COLO668 (cell line): ENCODE data around the gene CRYBB3.
A peak's percentile ranks its signal among the peaks of the same experiment; 100 is the strongest.
"Not testable (repeated sequence)": the region's sequence is repeated elsewhere in the genome, so short reads cannot be mapped to it uniquely, and the experiment has no call there.

Experiments used
- DNase-seq: peaks from one replicate; lab custom pipeline; 2025; ENCODE audit not compliant: unreplicated experiment; lab: John Stamatoyannopoulos, UW

CRYBB3 gene

GRCh38 chr22:25204547-25204946, 4.9 kb downstream of the CRYBB3 start:
- not testable (repeated sequence) for DNase-seq

DNA sequence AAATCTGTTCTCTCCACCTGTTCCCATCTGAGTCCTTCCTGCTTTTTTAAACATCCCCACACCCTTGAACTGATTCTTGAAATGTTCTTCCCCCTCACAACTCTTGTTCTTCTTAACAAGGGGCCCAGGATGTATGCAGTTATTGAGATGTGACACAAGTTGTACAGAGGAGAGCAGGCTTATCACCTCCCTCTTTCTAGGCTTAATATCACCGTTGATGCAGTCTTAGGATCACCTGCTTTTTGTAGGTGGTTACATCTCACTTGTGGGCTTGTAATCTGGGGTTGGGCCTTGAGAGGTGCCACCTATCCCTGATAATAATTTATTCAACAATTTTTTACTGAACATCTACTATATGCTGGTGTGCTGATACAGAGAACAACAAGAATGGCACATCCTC, 6.2 kb downstream of the CRYBB3 start:
- DNase-seq = no peak

GRCh38 chr22:25206998-25207397, 7.3 kb downstream of the CRYBB3 start:
- DNase-seq = no peak

DNA sequence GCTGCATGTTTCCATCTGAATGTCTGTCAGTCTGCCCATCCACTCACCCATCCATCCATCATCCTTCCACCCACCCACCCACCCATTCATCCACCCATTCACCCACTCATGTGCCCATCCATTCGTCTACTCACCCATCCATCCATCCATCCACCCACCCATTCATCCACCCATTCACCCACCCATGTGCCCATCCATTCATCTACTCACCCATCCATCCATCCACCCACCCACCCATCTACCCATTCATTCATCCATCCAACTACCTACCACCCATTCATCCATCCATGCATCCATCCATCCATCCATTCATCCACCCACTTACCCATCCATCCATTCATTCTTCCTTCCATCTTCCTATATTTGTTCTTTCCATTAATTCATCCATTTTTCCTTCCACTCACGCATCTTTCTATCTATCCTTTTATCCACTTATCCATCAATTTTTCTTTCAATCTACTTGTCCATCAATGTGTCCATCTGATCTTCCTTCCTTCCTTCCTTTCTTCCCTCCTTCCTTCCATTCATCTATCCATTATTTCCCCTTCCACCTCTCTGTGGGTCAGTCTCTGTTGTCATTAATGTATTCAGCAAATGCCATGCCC, 8.0 kb downstream of the CRYBB3 start:
- DNase-seq = no peak

DNA sequence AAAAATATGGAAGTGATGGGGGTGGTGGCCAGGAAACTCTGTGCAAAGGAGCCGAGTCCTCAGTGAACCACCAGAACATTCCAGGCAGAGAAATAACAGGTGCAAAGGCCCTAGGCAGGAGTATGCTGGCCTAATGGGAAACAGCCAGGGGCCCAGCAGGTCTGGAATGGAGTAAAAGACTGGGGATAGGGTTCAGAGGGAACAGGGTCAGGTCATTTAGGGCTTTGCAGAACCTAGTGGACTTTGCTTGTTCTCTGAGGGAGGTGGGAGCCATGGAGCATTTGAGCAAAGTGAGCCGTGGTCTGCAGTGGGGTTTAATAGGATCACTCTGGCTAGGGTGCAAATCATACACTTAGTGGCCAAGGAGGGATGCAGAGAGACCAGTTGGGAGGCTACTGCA, 8.7 kb downstream of the CRYBB3 start:
- DNase-seq = no peak

DNA sequence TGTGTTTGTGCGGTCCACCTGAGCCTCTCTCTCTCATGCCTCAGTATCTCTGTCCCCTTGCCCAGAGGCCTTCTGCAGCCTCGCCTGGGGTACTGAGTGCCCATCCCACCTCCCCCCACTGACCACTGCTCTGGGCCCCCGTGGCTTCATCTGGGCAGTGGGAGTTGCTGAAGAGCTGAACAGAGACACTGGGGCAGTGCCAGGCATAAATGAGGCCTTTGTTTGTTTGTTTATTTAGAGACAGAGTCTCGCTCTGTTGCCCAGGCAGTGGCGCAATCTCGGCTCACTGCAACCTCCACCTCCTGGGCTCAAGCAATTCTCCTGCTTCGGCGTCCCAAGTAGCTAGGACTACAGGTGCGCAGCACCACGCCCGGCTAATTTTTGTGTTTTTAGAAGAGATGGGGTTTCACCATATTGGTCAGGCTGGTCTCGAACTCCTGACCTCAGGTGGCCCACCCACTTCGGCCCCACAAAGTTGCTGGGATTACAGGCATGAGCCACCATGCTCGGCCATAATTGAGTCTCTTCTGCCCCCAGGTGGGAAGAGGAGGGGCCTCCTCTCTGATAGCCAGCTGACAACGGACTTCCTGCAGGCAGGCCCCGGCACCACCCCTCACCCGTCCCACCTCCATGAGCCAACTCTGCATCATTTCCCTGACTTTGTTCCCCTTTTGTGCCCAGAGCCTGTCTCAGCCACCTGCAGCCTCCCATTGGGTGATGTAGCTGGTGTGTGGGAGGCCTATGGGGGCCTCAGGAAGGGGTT, 9.3 kb downstream of the CRYBB3 start:
- no peak for DNase-seq

- no peak for DNase-seq
Measured at GRCh38 chr22:25210793-25211192, 11.1 kb downstream of the CRYBB3 start.

DNA sequence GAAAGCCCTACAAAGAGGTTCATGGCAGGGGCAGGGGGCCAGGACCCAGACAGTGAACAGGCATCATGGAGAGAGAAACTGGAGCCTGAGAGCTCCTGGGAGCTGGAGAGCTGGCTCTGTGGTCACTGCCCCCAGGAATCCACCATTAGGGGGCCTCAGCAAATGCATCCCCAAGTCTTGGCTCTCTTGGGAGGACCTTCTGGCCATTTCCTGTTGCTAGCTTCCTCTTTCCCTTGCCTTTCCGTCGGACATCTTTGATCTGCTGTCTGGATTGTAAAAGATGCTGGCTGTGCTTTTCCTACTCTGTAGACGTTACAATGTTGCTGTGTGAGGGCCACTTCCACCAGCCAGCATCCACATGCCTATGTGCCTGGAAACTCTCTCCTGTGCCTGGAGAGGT, 12.7 kb downstream of the CRYBB3 start:
- no peak for DNase-seq

DNA sequence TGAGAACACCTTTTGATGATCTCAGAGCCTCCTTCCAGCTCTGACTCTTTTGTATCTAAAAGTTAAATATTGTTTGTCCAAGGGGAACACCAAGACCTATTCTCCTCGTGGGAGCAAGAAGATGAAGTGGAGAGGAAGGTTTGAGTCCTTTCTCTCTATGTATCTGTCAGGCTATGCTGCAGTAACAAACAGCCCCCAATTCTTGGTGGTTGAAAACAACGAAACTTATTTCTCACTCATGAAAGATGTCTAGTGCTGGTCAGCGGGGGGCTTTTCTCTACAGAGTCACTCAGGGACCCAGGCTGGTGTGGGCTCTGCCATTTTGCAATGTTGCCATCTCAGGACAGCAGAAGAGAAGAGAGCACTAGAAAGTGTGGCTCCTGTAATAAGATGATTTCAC, 13.6 kb downstream of the CRYBB3 start:
- no peak for DNase-seq

DNA sequence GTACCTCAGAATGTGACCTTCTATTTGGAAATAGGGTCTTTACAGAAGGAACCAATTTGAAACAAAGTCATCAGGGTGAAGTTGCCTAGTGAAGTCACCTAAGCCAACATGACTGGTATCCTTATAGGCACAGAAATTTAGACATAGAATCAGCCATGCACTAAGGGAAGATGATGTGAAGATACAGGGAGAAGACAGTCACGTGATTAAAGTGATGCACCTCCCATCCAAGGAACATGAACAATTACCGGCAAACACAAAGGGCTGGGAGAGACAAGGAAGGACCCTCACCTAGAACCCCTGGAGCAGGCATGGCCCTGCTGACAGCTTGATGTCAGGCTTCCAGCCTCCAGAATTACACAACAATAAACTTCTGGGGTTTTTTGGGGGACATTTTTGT, 16.6 kb downstream of the CRYBB3 start:
- no peak for DNase-seq

DNA sequence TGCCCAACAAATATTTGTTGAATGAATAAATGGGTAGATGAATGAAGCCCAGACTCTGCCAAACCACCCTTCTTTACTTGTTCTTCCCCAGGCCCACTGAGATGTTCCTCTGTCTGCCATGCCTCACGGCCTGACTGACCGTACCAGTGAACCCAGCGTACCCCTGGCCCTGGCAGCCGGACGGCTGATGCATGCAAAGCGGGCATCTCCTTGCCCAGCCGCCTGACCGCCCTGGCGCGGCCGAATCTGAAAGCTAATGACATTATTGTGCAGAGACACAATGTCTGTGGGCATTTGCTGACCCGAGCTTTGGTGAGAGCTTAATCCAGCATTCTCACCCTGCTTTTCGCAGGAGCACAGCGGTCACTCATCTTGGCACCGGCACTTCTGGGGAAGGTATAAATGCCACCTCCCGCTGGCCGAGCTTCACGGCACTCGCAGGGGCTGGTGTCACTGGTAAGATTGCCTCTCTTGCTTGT, 19.6 kb downstream of the CRYBB3 start, which contains the start of gene CRYBB2:
TSS of gene CRYBB2 (plus strand) at position 429 of the 479 bp plus-strand sequence. CDS start 1,791 bp downstream, outside the sequence.
- DNase-seq = no peak

DNA sequence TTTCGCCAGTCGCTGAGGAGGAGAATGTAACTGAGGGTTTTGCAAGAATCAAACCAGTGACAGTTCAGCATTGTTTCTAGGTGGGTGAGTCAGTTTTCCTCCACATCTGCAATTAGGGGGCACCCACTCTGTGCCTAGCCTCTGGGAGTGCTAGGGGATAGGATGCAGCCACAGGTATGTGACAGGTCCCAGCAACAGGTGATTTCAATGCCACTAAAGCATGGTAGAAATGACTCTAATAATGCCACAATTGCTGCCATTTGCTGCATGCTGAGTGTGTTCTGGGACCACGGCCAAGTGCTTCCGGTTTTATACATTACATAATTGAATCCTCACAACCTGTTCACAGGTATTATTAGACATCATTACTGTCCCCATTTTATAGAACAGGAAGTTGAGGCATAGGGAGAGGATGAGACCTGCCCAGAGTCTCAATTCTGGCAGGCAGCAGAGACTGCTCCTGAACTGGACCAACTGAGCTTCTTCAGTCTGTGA, 20.3 kb downstream of the CRYBB3 start:
- DNase-seq = no peak

- no peak for DNase-seq
Measured at GRCh38 chr22:25221790-25222189, 22.1 kb downstream of the CRYBB3 start.

DNA sequence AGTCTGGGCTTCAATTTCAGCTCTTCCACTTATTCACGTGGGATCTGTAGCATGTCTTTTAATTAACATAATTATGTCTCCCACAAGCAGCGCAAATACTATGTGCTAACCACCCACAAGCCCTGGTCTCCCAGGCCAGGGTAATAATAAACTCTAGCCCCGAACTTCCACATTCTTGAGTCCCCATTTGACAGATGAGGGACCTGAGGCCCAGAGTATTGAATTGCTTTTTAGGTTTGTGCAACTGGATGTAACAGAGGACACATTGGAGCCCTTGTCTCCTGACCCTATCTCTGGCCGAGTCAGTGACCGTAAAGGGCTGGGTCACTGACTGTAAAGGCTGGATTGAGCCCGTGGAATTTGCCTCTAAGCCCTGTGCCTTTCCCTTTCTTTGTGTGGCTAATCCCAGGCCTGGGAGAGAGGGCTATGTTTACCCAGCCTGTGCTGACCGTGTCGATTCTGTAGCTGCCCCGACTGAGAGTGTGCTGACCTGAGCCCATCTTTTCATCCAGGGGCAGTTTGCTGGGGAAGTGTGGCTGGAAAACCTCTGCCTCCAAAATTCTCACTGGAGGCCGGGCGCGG, 23.7 kb downstream of the CRYBB3 start:
- no peak for DNase-seq

GRCh38 chr22:25228822-25229221, 29.2 kb downstream of the CRYBB3 start:
- no peak for DNase-seq

GRCh38 chr22:25230760-25231159, 31.1 kb downstream of the CRYBB3 start:
- DNase-seq = not testable (repeated sequence)

DNA sequence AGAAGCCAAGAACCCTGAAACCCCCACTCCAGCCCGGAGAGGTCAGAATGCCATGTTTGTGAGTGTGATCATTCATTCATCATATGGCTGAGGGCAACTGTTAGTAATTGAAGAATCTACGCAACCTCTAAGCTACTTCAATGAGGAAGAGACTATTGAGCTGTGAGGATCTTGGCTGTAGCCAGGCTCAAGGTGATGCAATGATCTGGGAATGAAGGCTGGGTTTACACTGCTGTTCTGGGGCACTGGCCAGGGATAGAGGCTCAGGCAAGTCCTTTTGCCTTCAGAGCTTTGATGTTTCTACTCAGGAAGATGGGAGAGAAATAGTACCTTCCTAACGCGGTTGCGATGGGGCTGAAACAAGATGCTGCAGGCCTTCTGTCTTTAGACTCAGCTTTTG, 32.6 kb downstream of the CRYBB3 start:
- DNase-seq = no peak

DNA sequence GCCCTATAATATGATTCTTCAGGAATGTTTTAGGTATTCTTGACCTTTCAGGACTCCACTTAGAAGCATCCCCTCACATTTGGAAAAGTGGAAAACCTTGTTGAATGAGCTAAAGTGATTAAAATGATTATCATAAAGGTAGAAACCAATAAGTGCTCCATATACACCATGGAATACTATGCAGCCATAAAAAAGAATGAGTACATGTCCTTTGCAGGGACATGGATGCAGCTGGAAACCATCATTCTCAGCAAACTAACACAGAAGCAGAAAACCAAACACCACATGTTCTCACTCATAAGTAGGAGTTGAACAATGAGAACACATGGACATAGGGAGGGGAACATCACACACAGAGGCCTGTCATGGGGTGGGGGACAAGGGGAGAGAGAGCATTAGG, 34.0 kb downstream of the CRYBB3 start:
- not testable (repeated sequence) for DNase-seq

GRCh38 chr22:25235547-25236290, 36.1 kb downstream of the CRYBB3 start:
- DNase-seq = peak; percentile 84

DNA sequence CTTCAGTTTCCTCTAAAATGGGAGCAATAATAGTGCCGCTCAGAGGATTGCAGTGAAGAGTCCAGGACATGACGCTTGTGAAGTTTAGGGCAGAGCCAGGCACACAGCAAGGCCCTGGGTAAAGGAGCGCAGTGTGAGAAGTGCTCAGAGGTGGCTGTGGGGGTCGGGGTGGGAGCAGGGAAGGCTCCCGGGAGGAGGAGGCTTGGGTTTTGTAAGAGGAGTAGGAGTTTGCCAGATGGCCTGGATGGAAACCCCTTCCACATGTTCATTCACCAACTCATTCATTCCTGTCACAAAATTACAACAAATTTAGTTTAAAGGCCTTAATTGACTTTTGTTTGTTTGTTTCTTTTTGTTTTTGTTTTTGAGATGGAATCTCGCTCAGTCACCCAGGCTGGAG, 36.8 kb downstream of the CRYBB3 start:
- no peak for DNase-seq

DNA sequence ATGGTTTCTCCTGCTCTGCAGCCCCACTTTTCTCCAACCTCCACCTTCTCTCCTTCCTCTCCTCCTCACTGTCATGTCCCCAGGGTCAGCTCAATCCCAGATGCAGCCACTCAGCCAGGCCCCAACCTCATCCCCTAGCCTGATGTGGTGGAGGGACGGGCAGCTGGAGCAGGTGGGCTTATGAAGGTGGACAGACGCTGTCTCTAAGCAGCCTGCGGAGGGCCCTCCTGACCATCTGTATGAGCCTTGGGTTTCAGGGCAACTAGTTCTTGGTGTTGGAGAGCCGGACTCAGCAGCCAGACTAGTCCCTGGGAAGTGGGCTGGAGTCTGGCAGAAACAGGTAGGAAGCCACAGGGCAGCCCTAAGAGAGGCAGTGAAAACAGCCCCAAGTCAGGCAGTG, 37.8 kb downstream of the CRYBB3 start:
- DNase-seq = no peak
